HepG2 (cell line): Measurements from ENCODE around the gene DNAJC4. TPM values are rescaled to one million over a fixed set of nuclear protein-coding genes. Genes with fewer than 3 reads are reported as not detected.

Experiments
- BORCS8-MEF2B ChIP-seq: sonication (generic); formaldehyde crosslinking; IDR thresholded peaks from 2 replicates; pipeline ENCODE4 v1.8.0; 2022; ENCODE audit warnings: mild to moderate bottlenecking, missing genetic modification reagents
- BRD4 ChIP-seq: sonication (generic); formaldehyde crosslinking; IDR thresholded peaks from 2 replicates; pipeline ENCODE4 v1.4.0; 2020; ENCODE audit warnings: missing genetic modification reagents
- FOSL2 ChIP-seq: sonication (generic); formaldehyde crosslinking; IDR thresholded peaks from 2 replicates; pipeline ENCODE4 v1.4.0; 2020; ENCODE audit warnings: missing genetic modification reagents
- HNRNPK ChIP-seq: fragments of 200-400 bp; formaldehyde crosslinking; IDR thresholded peaks from 2 replicates; pipeline ENCODE4 v1.6.1; 2018; ENCODE audit warnings: low read length, low read depth, moderate library complexity, mild to moderate bottlenecking; ENCODE audit not compliant: poor library complexity, severe bottlenecking
- MBNL3 ChIP-seq: fragments of 250-450 bp; sonication (Bioruptor Pico); conservative IDR thresholded peaks from 2 replicates; pipeline ENCODE4 v1.8.0; 2022; ENCODE audit warnings: mild to moderate bottlenecking, inconsistent platforms
- POGK ChIP-seq: sonication (generic); formaldehyde crosslinking; conservative IDR thresholded peaks from 2 replicates; pipeline ENCODE4 v1.8.0; 2022; ENCODE audit warnings: mild to moderate bottlenecking, moderate library complexity, missing genetic modification reagents
- POLR2G ChIP-seq: fragments of 200-400 bp; formaldehyde crosslinking; IDR thresholded peaks from 2 replicates; pipeline ENCODE4 v1.6.1; 2018; ENCODE audit warnings: mild to moderate bottlenecking, low read depth, low read length, moderate library complexity
- RAD21 ChIP-seq: fragments of 450-650 bp; formaldehyde crosslinking; IDR thresholded peaks from 2 replicates; pipeline ENCODE4 v1.5.0; 2020; ENCODE audit warnings: mild to moderate bottlenecking
- RFXAP ChIP-seq: sonication (generic); formaldehyde crosslinking; IDR thresholded peaks from 2 replicates; pipeline ENCODE4 v1.4.0; 2020; ENCODE audit warnings: missing genetic modification reagents, borderline replicate concordance
- SKIL ChIP-seq: sonication (generic); formaldehyde crosslinking; IDR thresholded peaks from 2 replicates; pipeline ENCODE4 v1.8.0; 2022; ENCODE audit warnings: missing genetic modification reagents, mild to moderate bottlenecking, moderate library complexity, borderline replicate concordance
- SMYD3 ChIP-seq: sonication (generic); formaldehyde crosslinking; IDR thresholded peaks from 2 replicates; pipeline ENCODE4 v1.8.1; 2023; ENCODE audit warnings: mild to moderate bottlenecking, missing genetic modification reagents
- SP5 ChIP-seq: IDR thresholded peaks from 2 replicates; pipeline ENCODE4 v1.6.1; 2016; ENCODE audit warnings: low read depth, borderline replicate concordance
- TARDBP ChIP-seq: sonication (generic); formaldehyde crosslinking; IDR thresholded peaks from 2 replicates; pipeline ENCODE4 v1.8.0; 2022; ENCODE audit warnings: mild to moderate bottlenecking, missing genetic modification reagents
- ZFP36L1 ChIP-seq: sonication (generic); formaldehyde crosslinking; IDR thresholded peaks from 2 replicates; pipeline ENCODE4 v1.8.0; 2022; ENCODE audit warnings: mild to moderate bottlenecking, missing genetic modification reagents, moderate library complexity
- ZNF431 ChIP-seq: sonication (generic); formaldehyde crosslinking; IDR thresholded peaks from 2 replicates; pipeline ENCODE4 v1.9.0; 2022; ENCODE audit warnings: missing genetic modification reagents, low read depth, mild to moderate bottlenecking, borderline replicate concordance
- ZNF740 ChIP-seq: sonication (generic); formaldehyde crosslinking; IDR thresholded peaks from 2 replicates; pipeline ENCODE4 v1.4.0; 2020; ENCODE audit warnings: missing genetic modification reagents
- ZSCAN22 ChIP-seq: sonication (generic); formaldehyde crosslinking; IDR thresholded peaks from 2 replicates; pipeline ENCODE4 v1.4.0; 2020; ENCODE audit warnings: mild to moderate bottlenecking, missing genetic modification reagents
- polyA plus RNA-seq, 8 experiments: library from polyadenylated mRNA; depleted of rRNA in 3 of 8; stranded (reverse) in 7 of 8; unstranded in 1 of 8; fragments of >200 nt; fragmentation: Illumina TruSeq in 4 of 8; extraction: Trizol in 4 of 8; gene quantifications; 2 replicates each; pipeline versions ENCODE4 v1.2.1 to v1.2.3, GENCODE V29; 2011 to 2016; ENCODE audit warnings: low read depth in 4 of 8, missing spikeins in 1 of 8, mixed read lengths in 1 of 8; ENCODE audit not compliant: insufficient read depth in 1 of 8
- total RNA-seq, 5 experiments: library from RNA; depleted of rRNA; stranded (reverse); fragments of >200 nt; fragmentation: Illumina TruSeq; extraction: Trizol; gene quantifications; 2 replicates each; pipeline ENCODE4 v1.2.3, GENCODE V29; 2016; ENCODE audit warnings: low read depth in 1 of 5
- TF ChIP-seq, protein P1 (sequence below): IDR thresholded peaks from 2 replicates; pipeline ENCODE4 v1.4.0; 2020; ENCODE audit warnings: mild to moderate bottlenecking, missing genetic modification reagents
- TF ChIP-seq, protein P2 (sequence below): sonication (generic); formaldehyde crosslinking; conservative IDR thresholded peaks from 2 replicates; pipeline ENCODE4 v1.4.0; 2020; ENCODE audit warnings: missing genetic modification reagents

Gene DNAJC4
- total and polyA plus RNA-seq, 2 of the 13 experiments (the other 11 are each of a cell fraction or from before 2014, with no cell fraction given) = 10.3 to 60.8 TPM

DNA sequence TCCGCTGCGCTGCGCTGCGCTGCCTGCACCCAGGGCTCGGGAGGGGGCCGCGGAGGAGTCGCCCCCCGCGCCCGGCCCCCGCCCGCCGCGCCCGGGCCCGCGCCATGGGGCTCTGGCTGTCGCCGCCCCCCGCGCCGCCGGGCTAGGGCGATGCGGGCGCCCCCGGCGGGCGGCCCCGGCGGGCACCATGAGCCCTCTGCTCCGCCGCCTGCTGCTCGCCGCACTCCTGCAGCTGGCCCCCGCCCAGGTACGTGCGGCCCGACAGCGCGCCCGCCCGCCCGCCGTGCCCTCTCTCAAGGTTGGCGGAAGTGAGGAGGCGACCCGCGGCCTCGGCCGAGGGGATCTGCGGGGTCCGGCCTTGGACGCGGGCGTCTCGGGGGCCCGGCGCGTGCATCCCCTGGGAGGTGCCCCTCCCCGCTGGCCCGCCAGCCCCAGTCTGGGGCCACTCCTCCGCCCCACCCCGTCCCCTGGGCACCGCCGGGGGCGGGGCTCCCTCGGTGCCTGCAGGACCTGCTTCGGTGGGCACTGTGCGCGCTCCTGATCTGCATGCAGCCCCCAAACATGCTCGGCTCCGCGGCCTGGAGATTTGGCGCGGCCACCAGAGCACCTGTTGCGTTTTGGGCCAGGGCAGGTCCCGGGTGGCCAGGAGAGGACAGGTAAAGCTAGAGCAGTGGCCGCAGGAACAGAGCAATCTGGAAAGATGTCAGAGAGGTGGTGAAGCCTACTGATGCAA is 4.5 kb downstream of the DNAJC4 start (continued):
- no peak for TF ChIP-seq POGK (CRISPR knock-in tag)
- TF ChIP-seq POLR2G = peak; percentile 49; the same call in 1 of the 2 replicates
- no peak for TF ChIP-seq SMYD3 (CRISPR knock-in tag)
- TF ChIP-seq RAD21 (CRISPR knock-in tag) = peak; percentile 26; the same call in 1 of the 2 replicates
- no peak for TF ChIP-seq ZSCAN22 (CRISPR knock-in tag)
- TF ChIP-seq ZFP36L1 = no peak
- 0 out of 2 replicates have a peak, but pooled peaks have one; percentile 57 for TF ChIP-seq BRD4 (CRISPR knock-in tag)
- TF ChIP-seq, protein P1, sequence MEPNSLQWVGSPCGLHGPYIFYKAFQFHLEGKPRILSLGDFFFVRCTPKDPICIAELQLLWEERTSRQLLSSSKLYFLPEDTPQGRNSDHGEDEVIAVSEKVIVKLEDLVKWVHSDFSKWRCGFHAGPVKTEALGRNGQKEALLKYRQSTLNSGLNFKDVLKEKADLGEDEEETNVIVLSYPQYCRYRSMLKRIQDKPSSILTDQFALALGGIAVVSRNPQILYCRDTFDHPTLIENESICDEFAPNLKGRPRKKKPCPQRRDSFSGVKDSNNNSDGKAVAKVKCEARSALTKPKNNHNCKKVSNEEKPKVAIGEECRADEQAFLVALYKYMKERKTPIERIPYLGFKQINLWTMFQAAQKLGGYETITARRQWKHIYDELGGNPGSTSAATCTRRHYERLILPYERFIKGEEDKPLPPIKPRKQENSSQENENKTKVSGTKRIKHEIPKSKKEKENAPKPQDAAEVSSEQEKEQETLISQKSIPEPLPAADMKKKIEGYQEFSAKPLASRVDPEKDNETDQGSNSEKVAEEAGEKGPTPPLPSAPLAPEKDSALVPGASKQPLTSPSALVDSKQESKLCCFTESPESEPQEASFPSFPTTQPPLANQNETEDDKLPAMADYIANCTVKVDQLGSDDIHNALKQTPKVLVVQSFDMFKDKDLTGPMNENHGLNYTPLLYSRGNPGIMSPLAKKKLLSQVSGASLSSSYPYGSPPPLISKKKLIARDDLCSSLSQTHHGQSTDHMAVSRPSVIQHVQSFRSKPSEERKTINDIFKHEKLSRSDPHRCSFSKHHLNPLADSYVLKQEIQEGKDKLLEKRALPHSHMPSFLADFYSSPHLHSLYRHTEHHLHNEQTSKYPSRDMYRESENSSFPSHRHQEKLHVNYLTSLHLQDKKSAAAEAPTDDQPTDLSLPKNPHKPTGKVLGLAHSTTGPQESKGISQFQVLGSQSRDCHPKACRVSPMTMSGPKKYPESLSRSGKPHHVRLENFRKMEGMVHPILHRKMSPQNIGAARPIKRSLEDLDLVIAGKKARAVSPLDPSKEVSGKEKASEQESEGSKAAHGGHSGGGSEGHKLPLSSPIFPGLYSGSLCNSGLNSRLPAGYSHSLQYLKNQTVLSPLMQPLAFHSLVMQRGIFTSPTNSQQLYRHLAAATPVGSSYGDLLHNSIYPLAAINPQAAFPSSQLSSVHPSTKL (CRISPR knock-in tag) = peak; percentile 45; the same call in 1 of the 2 replicates
- peak; percentile 88 for TF ChIP-seq SP5
- peak; percentile 59; the same call in 1 of the 2 replicates for TF ChIP-seq BORCS8-MEF2B (CRISPR knock-in tag)
- peak; percentile 85 for TF ChIP-seq SKIL (CRISPR knock-in tag)
- peak; percentile 10; the same call in 1 of the 2 replicates for TF ChIP-seq ZNF431 (CRISPR knock-in tag)
- TF ChIP-seq TARDBP (CRISPR knock-in tag) = no peak; the same call in 1 of the 2 replicates
- TF ChIP-seq ZNF740 (CRISPR knock-in tag) = peak; percentile 32; the same call in 1 of the 2 replicates
- no peak for TF ChIP-seq MBNL3 (CRISPR knock-in tag)
- TF ChIP-seq FOSL2 (CRISPR knock-in tag) = no peak
- TF ChIP-seq, protein P2, sequence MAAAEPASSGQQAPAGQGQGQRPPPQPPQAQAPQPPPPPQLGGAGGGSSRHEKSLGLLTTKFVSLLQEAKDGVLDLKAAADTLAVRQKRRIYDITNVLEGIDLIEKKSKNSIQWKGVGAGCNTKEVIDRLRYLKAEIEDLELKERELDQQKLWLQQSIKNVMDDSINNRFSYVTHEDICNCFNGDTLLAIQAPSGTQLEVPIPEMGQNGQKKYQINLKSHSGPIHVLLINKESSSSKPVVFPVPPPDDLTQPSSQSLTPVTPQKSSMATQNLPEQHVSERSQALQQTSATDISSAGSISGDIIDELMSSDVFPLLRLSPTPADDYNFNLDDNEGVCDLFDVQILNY (CRISPR knock-in tag) = no peak
- no peak for TF ChIP-seq RFXAP (CRISPR knock-in tag)
- TF ChIP-seq HNRNPK = peak; percentile 30
